K562 (cell line): Measurements from ENCODE around the gene MYO18A. TPM values are rescaled to one million over a fixed set of nuclear protein-coding genes. Genes with fewer than 3 reads are reported as not detected.

Experiments used
- ASH1L ChIP-seq: fragments of 450-650 bp; IDR thresholded peaks from 2 replicates; pipeline ENCODE4 v1.6.1; 2018; ENCODE audit warnings: borderline replicate concordance, mild to moderate bottlenecking, low read depth; ENCODE audit not compliant: partially characterized antibody
- ELF2 ChIP-seq: fragments of 250-450 bp; sonication (Bioruptor Pico); IDR thresholded peaks from 2 replicates; pipeline ENCODE4 v1.5.0; 2021; ENCODE audit warnings: mild to moderate bottlenecking
- HMG20A ChIP-seq: fragments of 450-650 bp; formaldehyde crosslinking; conservative IDR thresholded peaks from 2 replicates; pipeline ENCODE4 v1.4.0; 2020; ENCODE audit warnings: mild to moderate bottlenecking, mixed read lengths
- KDM1A ChIP-seq, 2 experiments: fragments of 450-650 bp; IDR thresholded peaks; 2 replicates each; pipeline ENCODE4 v1.6.1; 2016; ENCODE audit warnings: mild to moderate bottlenecking in 2 of 2
- LEF1 ChIP-seq: fragments of 450-650 bp; IDR thresholded peaks from 2 replicates; pipeline ENCODE4 v1.6.1; 2016; ENCODE audit warnings: mild to moderate bottlenecking
- POLR2B ChIP-seq: fragments of 450-650 bp; IDR thresholded peaks from 2 replicates; pipeline ENCODE4 v1.6.1; 2018; ENCODE audit warnings: low read depth; ENCODE audit not compliant: partially characterized antibody
- PRPF4 ChIP-seq: fragments of 200-400 bp; formaldehyde crosslinking; IDR thresholded peaks from one replicate; pipeline ENCODE4 v1.6.1; 2017; ENCODE audit warnings: low read length, low read depth, mild to moderate bottlenecking; ENCODE audit not compliant: insufficient read depth, poor library complexity, severe bottlenecking
- TAF9B ChIP-seq: fragments of 450-650 bp; IDR thresholded peaks from 2 replicates; pipeline ENCODE4 v1.6.1; 2018; ENCODE audit warnings: mild to moderate bottlenecking; ENCODE audit not compliant: partially characterized antibody
- XRCC4 ChIP-seq: IDR thresholded peaks from one replicate; pipeline ENCODE4 v1.6.1; 2011; ENCODE audit not compliant: insufficient read depth, insufficient read length; ENCODE audit errors: extremely low read depth
- ZNF175 ChIP-seq: fragments of 200-800 bp; sonication (Bioruptor generic); IDR thresholded peaks from 2 replicates; pipeline ENCODE4 v1.6.1; 2016; ENCODE audit warnings: low read depth, mild to moderate bottlenecking, missing genetic modification characterization, missing compliant biosample characterization
- ZNF699 ChIP-seq: fragments of 250-450 bp; sonication (Bioruptor Pico); IDR thresholded peaks from 2 replicates; pipeline ENCODE4 v1.8.0; 2021; ENCODE audit warnings: mild to moderate bottlenecking, moderate library complexity; ENCODE audit not compliant: insufficient replicate concordance
- polyA plus RNA-seq, 8 experiments: library from polyadenylated mRNA; depleted of rRNA in 4 of 8; stranded (reverse) in 5 of 8; unstranded in 3 of 8; fragments of >200 nt; fragmentation: Nextera tagmentation in 2 of 8; fragmentation: Illumina TruSeq in 1 of 8; extraction: Ambion mirVana in 2 of 8; extraction: Trizol in 1 of 8; gene quantifications; 2 replicates each; pipeline versions ENCODE4 v1.2.1 to v1.2.3, GENCODE V29; 2011 to 2014; ENCODE audit warnings: inconsistent platforms in 1 of 8, missing spikeins in 1 of 8
- total RNA-seq, 7 experiments: library from RNA; depleted of rRNA in 6 of 7; stranded (reverse); fragments of >200 nt in 6 of 7; fragmentation: Illumina TruSeq in 2 of 7; extraction: Trizol in 2 of 7; gene quantifications; 2 replicates each; pipeline versions ENCODE4 v1.2.1 to v1.2.3, GENCODE V29; 2011 to 2021; ENCODE audit warnings: low replicate concordance in 1 of 7
- TF ChIP-seq, protein P1 (sequence below): fragments of 250-450 bp; sonication (Bioruptor Pico); IDR thresholded peaks from 2 replicates; pipeline ENCODE4 v1.5.0; 2021; ENCODE audit warnings: mild to moderate bottlenecking, moderate library complexity
- TF ChIP-seq, protein P2 (sequence below): sonication (generic); formaldehyde crosslinking; IDR thresholded peaks from 2 replicates; pipeline ENCODE4 v1.8.1; 2023; ENCODE audit warnings: missing genetic modification reagents, mild to moderate bottlenecking, borderline replicate concordance
- TF ChIP-seq, protein P3 (sequence below), 2 experiments: IDR thresholded peaks; 2 replicates each; pipeline ENCODE4 v1.6.1; 2012; ENCODE audit warnings: improper control_type of control experiment in 2 of 2, low read depth in 2 of 2, low read length in 2 of 2, borderline replicate concordance in 1 of 2

MYO18A gene
- total and polyA plus RNA-seq, 9 of the 15 experiments (the other 6 are each of a cell fraction or from before 2014, with no cell fraction given) = 2.5 to 65.4 (median 17.1) TPM

DNA sequence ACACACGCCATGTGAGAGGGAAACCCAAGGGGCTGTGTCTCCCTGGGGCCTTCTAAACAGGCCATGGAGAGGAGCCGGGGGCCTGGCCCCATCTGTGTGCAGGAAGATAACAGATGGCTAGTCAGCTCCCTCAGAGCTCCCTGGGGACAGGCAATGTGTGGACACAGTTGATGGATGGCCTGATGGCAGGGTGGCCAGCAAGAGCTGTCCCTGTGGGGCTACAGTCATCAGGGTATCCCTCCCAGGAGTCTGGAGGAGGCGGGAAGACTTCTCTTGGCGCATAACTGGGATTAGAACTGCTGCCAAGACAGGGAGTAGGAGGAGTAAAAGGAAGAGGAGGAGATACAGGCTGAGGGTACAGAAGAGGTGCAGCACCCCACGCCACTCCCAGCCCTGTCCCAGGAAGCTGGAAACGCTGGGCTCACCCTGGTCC is 17.3 kb downstream of the MYO18A start (continued):
- TF ChIP-seq, protein P1, sequence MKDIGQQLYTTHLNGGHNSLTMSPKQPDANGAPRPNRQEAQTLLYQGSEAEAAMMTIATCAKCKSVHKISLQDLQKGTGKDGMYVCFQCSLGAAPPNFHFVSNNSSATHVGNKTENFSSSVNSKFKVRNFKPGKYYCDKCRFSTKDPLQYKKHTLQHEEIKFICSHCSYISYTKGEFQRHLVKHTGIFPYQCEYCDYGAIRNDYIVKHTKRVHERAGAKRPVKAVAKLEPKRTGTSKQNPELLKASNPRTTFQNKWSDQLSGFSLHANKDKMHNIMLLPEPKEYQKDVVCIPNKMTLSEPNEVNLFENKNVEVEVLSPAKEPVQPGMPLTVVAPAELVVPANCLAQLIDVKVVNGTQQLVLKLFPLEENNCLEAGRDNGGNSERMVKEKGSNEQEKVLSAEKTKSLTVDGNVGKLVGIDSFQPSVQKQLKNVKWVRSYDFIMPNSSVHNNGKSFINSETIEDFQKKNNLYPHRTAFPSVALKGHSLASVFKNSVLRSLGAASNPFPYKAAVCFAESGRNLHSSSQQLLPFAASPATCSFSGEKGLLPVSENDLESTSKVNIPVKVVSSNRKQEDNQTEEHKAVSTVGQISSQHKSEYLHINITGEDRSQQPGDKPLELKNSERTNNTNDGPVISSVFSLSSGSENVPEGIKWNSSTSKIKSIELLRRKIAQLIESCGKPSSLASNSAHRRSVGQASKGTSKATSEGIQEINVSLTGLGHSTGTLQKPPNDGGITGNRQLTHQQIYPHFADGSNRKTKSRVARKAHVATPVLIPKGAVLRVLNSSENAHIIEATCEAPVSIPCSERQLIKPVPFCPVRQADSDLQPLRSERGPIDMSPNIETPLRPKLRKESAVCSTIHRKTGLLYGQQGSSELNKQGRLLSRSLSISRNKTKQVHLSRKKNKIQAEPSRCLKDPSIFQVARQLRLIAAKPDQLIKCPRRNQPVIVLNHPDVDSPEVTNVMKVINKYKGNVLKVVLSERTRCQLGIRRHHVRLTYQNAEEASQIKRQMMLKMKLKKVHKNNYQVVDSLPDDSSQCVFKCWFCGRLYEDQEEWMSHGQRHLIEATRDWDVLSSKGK (CRISPR knock-in tag) = no peak
- TF ChIP-seq, protein P2, sequence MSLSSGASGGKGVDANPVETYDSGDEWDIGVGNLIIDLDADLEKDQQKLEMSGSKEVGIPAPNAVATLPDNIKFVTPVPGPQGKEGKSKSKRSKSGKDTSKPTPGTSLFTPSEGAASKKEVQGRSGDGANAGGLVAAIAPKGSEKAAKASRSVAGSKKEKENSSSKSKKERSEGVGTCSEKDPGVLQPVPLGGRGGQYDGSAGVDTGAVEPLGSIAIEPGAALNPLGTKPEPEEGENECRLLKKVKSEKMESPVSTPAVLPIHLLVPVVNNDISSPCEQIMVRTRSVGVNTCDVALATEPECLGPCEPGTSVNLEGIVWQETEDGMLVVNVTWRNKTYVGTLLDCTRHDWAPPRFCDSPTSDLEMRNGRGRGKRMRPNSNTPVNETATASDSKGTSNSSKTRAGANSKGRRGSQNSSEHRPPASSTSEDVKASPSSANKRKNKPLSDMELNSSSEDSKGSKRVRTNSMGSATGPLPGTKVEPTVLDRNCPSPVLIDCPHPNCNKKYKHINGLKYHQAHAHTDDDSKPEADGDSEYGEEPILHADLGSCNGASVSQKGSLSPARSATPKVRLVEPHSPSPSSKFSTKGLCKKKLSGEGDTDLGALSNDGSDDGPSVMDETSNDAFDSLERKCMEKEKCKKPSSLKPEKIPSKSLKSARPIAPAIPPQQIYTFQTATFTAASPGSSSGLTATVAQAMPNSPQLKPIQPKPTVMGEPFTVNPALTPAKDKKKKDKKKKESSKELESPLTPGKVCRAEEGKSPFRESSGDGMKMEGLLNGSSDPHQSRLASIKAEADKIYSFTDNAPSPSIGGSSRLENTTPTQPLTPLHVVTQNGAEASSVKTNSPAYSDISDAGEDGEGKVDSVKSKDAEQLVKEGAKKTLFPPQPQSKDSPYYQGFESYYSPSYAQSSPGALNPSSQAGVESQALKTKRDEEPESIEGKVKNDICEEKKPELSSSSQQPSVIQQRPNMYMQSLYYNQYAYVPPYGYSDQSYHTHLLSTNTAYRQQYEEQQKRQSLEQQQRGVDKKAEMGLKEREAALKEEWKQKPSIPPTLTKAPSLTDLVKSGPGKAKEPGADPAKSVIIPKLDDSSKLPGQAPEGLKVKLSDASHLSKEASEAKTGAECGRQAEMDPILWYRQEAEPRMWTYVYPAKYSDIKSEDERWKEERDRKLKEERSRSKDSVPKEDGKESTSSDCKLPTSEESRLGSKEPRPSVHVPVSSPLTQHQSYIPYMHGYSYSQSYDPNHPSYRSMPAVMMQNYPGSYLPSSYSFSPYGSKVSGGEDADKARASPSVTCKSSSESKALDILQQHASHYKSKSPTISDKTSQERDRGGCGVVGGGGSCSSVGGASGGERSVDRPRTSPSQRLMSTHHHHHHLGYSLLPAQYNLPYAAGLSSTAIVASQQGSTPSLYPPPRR (CRISPR knock-in tag) = no peak
- peak; percentile 48 to 79; a peak in 2 of 4 replicates for TF ChIP-seq KDM1A (IDR thresholded peaks at IDR 0.05)
- TF ChIP-seq ELF2 (CRISPR knock-in tag) = no peak
- TF ChIP-seq ASH1L = no peak
- TF ChIP-seq LEF1 = peak; percentile 64; the same call in 1 of the 2 replicates
- TF ChIP-seq, protein P3, sequence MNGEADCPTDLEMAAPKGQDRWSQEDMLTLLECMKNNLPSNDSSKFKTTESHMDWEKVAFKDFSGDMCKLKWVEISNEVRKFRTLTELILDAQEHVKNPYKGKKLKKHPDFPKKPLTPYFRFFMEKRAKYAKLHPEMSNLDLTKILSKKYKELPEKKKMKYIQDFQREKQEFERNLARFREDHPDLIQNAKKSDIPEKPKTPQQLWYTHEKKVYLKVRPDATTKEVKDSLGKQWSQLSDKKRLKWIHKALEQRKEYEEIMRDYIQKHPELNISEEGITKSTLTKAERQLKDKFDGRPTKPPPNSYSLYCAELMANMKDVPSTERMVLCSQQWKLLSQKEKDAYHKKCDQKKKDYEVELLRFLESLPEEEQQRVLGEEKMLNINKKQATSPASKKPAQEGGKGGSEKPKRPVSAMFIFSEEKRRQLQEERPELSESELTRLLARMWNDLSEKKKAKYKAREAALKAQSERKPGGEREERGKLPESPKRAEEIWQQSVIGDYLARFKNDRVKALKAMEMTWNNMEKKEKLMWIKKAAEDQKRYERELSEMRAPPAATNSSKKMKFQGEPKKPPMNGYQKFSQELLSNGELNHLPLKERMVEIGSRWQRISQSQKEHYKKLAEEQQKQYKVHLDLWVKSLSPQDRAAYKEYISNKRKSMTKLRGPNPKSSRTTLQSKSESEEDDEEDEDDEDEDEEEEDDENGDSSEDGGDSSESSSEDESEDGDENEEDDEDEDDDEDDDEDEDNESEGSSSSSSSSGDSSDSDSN (IDR thresholded peaks at IDR 0.05; ENCODE audit: borderline replicate concordance in 1 of 2, low read depth in 2 of 2, low read length in 2 of 2) = peak; percentile 56 to 91; a peak in 2 of 4 replicates
- no peak for TF ChIP-seq TAF9B
- TF ChIP-seq ZNF699 (CRISPR knock-in tag) = no peak
- peak; percentile 56; the same call in 1 of the 2 replicates for TF ChIP-seq ZNF175
- no peak for TF ChIP-seq PRPF4
- no peak for TF ChIP-seq HMG20A (CRISPR knock-in tag)
- TF ChIP-seq XRCC4 = no peak
- TF ChIP-seq POLR2B = no peak
